Transverse colon (tissue), 4 donors: ENCODE measurements around the gene JSRP1. TPM values are rescaled to one million over a fixed set of nuclear protein-coding genes. Genes with fewer than 3 reads are reported as not detected.

Source experiments
- DNase-seq: peaks from one replicate; pipeline ENCODE4 v3.0.0-alpha.2; 2019
- H3K27ac ChIP-seq, 4 donors: fragments of 200-600 bp; sonication (generic); 2 replicates each; pipeline ENCODE4 v1.5.1; 2016 to 2018; ENCODE audit warnings: inconsistent platforms in 4 of 4
- H3K27me3 ChIP-seq: fragments of 200-600 bp; sonication (generic); 2 replicates; pipeline ENCODE4 v1.5.1; 2017; ENCODE audit warnings: inconsistent platforms
- H3K36me3 ChIP-seq, 4 donors: fragments of 200-600 bp; sonication (generic); 2 replicates each; pipeline ENCODE4 v1.5.1; 2017 to 2019; ENCODE audit warnings: inconsistent platforms in 4 of 4
- H3K4me1 ChIP-seq, 4 donors: fragments of 200-600 bp; sonication (generic); 2 replicates each; pipeline ENCODE4 v1.5.1; 2017 to 2020; ENCODE audit warnings: inconsistent platforms in 4 of 4
- H3K4me3 ChIP-seq, 4 donors: fragments of 200-600 bp; sonication (generic); 1 replicate in 1 of 4; 2 replicates in 3 of 4; pipeline versions ENCODE4 v1.5.1 to v1.6.1; 2017 to 2019; ENCODE audit warnings: inconsistent platforms in 4 of 4
- H3K9me3 ChIP-seq, 2 donors: fragments of 200-600 bp; sonication (generic); 2 replicates each; pipeline ENCODE4 v1.5.1; 2017 to 2019; ENCODE audit warnings: inconsistent platforms in 2 of 2
- CTCF ChIP-seq, 5 experiments: fragments of 200-600 bp in 3 of 5; fragments of 450-650 bp in 2 of 5; sonication (generic) in 3 of 5; IDR thresholded peaks; 1 replicate in 2 of 5; 2 replicates in 3 of 5; pipeline ENCODE4 v1.5.1; 2016 to 2017; ENCODE audit warnings: antibody characterized with exemption in 5 of 5, inconsistent platforms in 3 of 5, mild to moderate bottlenecking in 2 of 5, moderate library complexity in 1 of 5
- EP300 ChIP-seq: sonication (generic); formaldehyde crosslinking; IDR thresholded peaks from one replicate; pipeline ENCODE4 v1.6.1; 2017; ENCODE audit warnings: antibody characterized with exemption, low read depth
- POLR2A ChIP-seq: fragments of 450-650 bp; IDR thresholded peaks from one replicate; pipeline ENCODE4 v1.6.1; 2016; ENCODE audit warnings: antibody characterized with exemption, mild to moderate bottlenecking, moderate library complexity
- POLR2AphosphoS5 ChIP-seq, 3 donors: sonication (generic); formaldehyde crosslinking; IDR thresholded peaks; one replicate each; pipeline ENCODE4 v1.6.1; 2016; ENCODE audit warnings: antibody characterized with exemption in 3 of 3
- WGBS, 2 donors: methylation state at CpG; one replicate each; pipeline ENCODE4 v1.1.5; 2018; ENCODE audit warnings: low coverage in 1 of 2; 5-methylcytosine and 5-hydroxymethylcytosine counted together
- in situ Hi-C, 4 donors: fragments of 200-750 bp; cut with MboI; loops; one replicate each; pipeline versions ENCODE4 v1.15.0 to v1.15.1; 2017; ENCODE audit warnings: low sequenced_read_pairs in 3 of 4, low pct_ligation_motif_present in 1 of 4, low pct_unique_long_range_greater_than_20kb in 1 of 4
- intact Hi-C: fragments of 100-400 bp; cut with DNase I; formaldehyde crosslinking; loops from one replicate; pipeline ENCODE4 v1.15.1; 2023; ENCODE audit warnings: low total_unique reads
- small RNA-seq, 4 donors: library from RNA; depleted of rRNA; stranded (forward); fragments of <200 nt; gene quantifications; one replicate each; pipeline ENCODE3, GENCODE V24; 2016
- total RNA-seq, 4 donors: library from RNA; depleted of rRNA; stranded (reverse); fragments of >200 nt; gene quantifications; one replicate each; pipeline ENCODE4 v1.1.0, GENCODE V29; 2016

The JSRP1 gene
- total RNA-seq, 4 donors from 2014 or later: 5.6 TPM; not detected in 3

- Histone ChIP-seq H3K36me3 (peaks cover 0 to 30% (median 13%) of the 10 kb centered on the region in 4 donors), H3K27ac (no peak overlapping the region), H3K4me1 (peaks cover 4 to 17% (median 6%) of the 10 kb centered on the region in 4 donors), H3K9me3 (no peaks in the 10 kb centered on the region), H3K27me3 (no peaks in the 10 kb centered on the region), H3K4me3 (no peak overlapping the region)
- no peak for DNase-seq
- in situ Hi-C loops (no loop called here), intact Hi-C loops (no loop called here)
- WGBS, 2 donors: 93% methylated on average over 15 of the region's 15 CpGs; no CpG with 5 or more reads in 1 of the 2 donors
- no peak for TF ChIP-seq POLR2A
- no peak for TF ChIP-seq EP300
Observed at GRCh38 chr19:2207008-2207407, 49.2 kb downstream of the JSRP1 start.

- intact Hi-C loops: no loop called here
- H3K4me3 ChIP-seq: no peak overlapping the region
- no peak for TF ChIP-seq POLR2A
- TF ChIP-seq POLR2AphosphoS5 (IDR thresholded peaks at IDR 0.05): no peak
- no peak for TF ChIP-seq CTCF (IDR thresholded peaks at IDR 0.05)
- no peak for TF ChIP-seq EP300
- peaks cover 0 to 4% (median under 1%) of the 10 kb centered on the region in 4 donors for H3K36me3 ChIP-seq
- no peaks in the 10 kb centered on the region for H3K27me3 ChIP-seq
- no peaks in the 10 kb centered on the region for H3K9me3 ChIP-seq
- no peaks in the 10 kb centered on the region for H3K4me1 ChIP-seq
- H3K27ac ChIP-seq: no peak overlapping the region
- in situ Hi-C loops: no loop called here
- DNase-seq: no peak
- WGBS, 2 donors: 93% methylated on average over 13 of the region's 15 CpGs; no CpG with 5 or more reads in 1 of the 2 donors
Observed at GRCh38 chr19:2202366-2202765, 53.9 kb downstream of the JSRP1 start.

Small RNA genes within 50 kb of the gene (small RNA-seq; reads per million reads assigned to genes)
- gene MIR1227: 0 to 1.4 (median 0.37) reads per million in 4 donors

Other genes with a start within 250 kb of the JSRP1 start
- 10 to 100 TPM; 66.7 to 88.6 (median 84.4) TPM for gene BTBD2, start 240.7 kb downstream of the JSRP1 start, total RNA-seq
- gene MKNK2, start 205.2 kb downstream of the JSRP1 start, total RNA-seq: 100 to 1,000 TPM; 189 to 279 (median 236) TPM
- gene MOB3A, start 160.1 kb downstream of the JSRP1 start, total RNA-seq: 10 to 100 TPM; 18.7 to 74.2 (median 46.1) TPM
- gene IZUMO4, start 159.5 kb downstream of the JSRP1 start, total RNA-seq: 1 to 10 TPM in 2 of 4 donors, not detected in 2; 2.3 to 5.4 TPM
- 100 to 1,000 TPM; 101 to 189 (median 152) TPM for gene AP3D1, start 104.9 kb downstream of the JSRP1 start, total RNA-seq
- 100 to 1,000 TPM in 1 of 4 donors, 10 to 100 TPM in 3; 27.3 to 122 (median 47.0) TPM for gene DOT1L, start 92.5 kb downstream of the JSRP1 start, total RNA-seq
- 100 to 1,000 TPM; 184 to 332 (median 254) TPM for gene PLEKHJ1, start 20.1 kb downstream of the JSRP1 start, total RNA-seq
- 10 to 100 TPM; 35.8 to 54.6 (median 41.6) TPM for gene SF3A2, start 19.6 kb downstream of the JSRP1 start, total RNA-seq
- 1 to 10 TPM in 2 of 4 donors, not detected in 2; 1.1 to 3.5 TPM for gene AMH, start 7.1 kb downstream of the JSRP1 start, total RNA-seq
- 1 to 10 TPM in 2 of 4 donors, under 1 TPM in 1, not detected in 1; 0.27 to 1.1 (median 1.1) TPM for gene PEAK3, start 25.8 kb upstream of the JSRP1 start, total RNA-seq
- gene LINGO3, start 51.7 kb upstream of the JSRP1 start, total RNA-seq: 1 to 10 TPM in 1 of 4 donors, under 1 TPM in 2, not detected in 1; 0.27 to 1.5 (median 0.64) TPM
- 100 to 1,000 TPM in 3 of 4 donors, 10 to 100 TPM in 1; 62.9 to 151 (median 132) TPM for gene LSM7, start 72.2 kb upstream of the JSRP1 start, total RNA-seq
- 100 to 1,000 TPM; 149 to 367 (median 242) TPM for gene SPPL2B, start 72.3 kb upstream of the JSRP1 start, total RNA-seq
- gene TMPRSS9, start 103.8 kb upstream of the JSRP1 start, total RNA-seq: under 1 TPM in 1 of 4 donors, not detected in 3; 0.27 TPM
- 10 to 100 TPM; 10.8 to 54.9 (median 30.8) TPM for gene TIMM13, start 171.2 kb upstream of the JSRP1 start, total RNA-seq
- gene LMNB2, start 200.5 kb upstream of the JSRP1 start, total RNA-seq: 10 to 100 TPM; 10.8 to 23.9 (median 17.8) TPM
- 100 to 1,000 TPM in 3 of 4 donors, 10 to 100 TPM in 1; 59.0 to 280 (median 167) TPM for gene GADD45B, start 219.7 kb upstream of the JSRP1 start, total RNA-seq